CD4-positive, CD25-positive, alpha-beta regulatory T cell (primary cell): ENCODE measurements around the gene NPEPPS. TPM values are rescaled to one million over a fixed set of nuclear protein-coding genes. Genes with fewer than 3 reads are reported as not detected.

Source experiments
- ATAC-seq, 2 donors: fragments of 150-1000 bp; cut with Tn5 transposase; one replicate each; pipeline ENCODE4 v1.10.0; 2021; ENCODE audit warnings: low read depth in 2 of 2, moderate number of reproducible peaks in 2 of 2, moderate library complexity in 1 of 2
- DNase-seq, 3 donors: peaks; one replicate each; pipeline versions ENCODE4 v3.0.0 to v3.0.0-alpha.2; 2012 to 2022; ENCODE audit warnings: mixed read lengths in 1 of 3
- H3K27ac ChIP-seq: one replicate; pipeline ENCODE4 v1.7.0; 2013; ENCODE audit warnings: mild to moderate bottlenecking, low read length; ENCODE audit not compliant: insufficient read depth, poor library complexity, severe bottlenecking
- H3K27me3 ChIP-seq: one replicate; pipeline ENCODE4 v1.7.0; 2013; ENCODE audit warnings: low read length; ENCODE audit not compliant: control insufficient read depth, insufficient read depth
- H3K36me3 ChIP-seq: one replicate; pipeline ENCODE4 v1.7.0; 2013; ENCODE audit warnings: mild to moderate bottlenecking, low read length, moderate library complexity; ENCODE audit not compliant: control insufficient read depth, insufficient read depth
- H3K4me1 ChIP-seq: 2 replicates; pipeline ENCODE4 v1.7.0; 2013; ENCODE audit warnings: mild to moderate bottlenecking, low read length; ENCODE audit not compliant: insufficient read depth, control insufficient read depth, poor library complexity, severe bottlenecking
- H3K4me3 ChIP-seq: one replicate; pipeline ENCODE4 v1.7.0; 2013; ENCODE audit warnings: low read depth, mild to moderate bottlenecking, low read length, moderate library complexity
- H3K9me3 ChIP-seq, 2 experiments: 1 replicate in 1 of 2; 2 replicates in 1 of 2; pipeline ENCODE4 v1.7.0; 2013; ENCODE audit warnings: low read length in 2 of 2, mild to moderate bottlenecking in 1 of 2, moderate library complexity in 1 of 2; ENCODE audit not compliant: control insufficient read depth in 2 of 2
- H3K27ac Mint-ChIP-seq, 3 donors: one replicate each; pipeline ENCODE4 v1.8.0; 2020 to 2022; ENCODE audit warnings: mild to moderate bottlenecking in 3 of 3, mixed read lengths in 3 of 3, moderate library complexity in 2 of 3
- H3K27me3 Mint-ChIP-seq: one replicate; pipeline ENCODE4 v1.8.0; 2022; ENCODE audit warnings: mild to moderate bottlenecking, mixed read lengths
- H3K36me3 Mint-ChIP-seq: one replicate; pipeline ENCODE4 v1.8.0; 2020; ENCODE audit warnings: mixed read lengths
- H3K4me1 Mint-ChIP-seq, 4 donors: one replicate each; pipeline ENCODE4 v1.8.0; 2020 to 2022; ENCODE audit warnings: mixed read lengths in 4 of 4, mild to moderate bottlenecking in 1 of 4
- H3K4me3 Mint-ChIP-seq, 4 donors: one replicate each; pipeline ENCODE4 v1.8.0; 2020 to 2022; ENCODE audit warnings: mild to moderate bottlenecking in 4 of 4, mixed read lengths in 4 of 4, moderate library complexity in 3 of 4
- H3K9me3 Mint-ChIP-seq, 7 donors: one replicate each; pipeline ENCODE4 v1.8.0; 2020 to 2022; ENCODE audit warnings: mixed read lengths in 7 of 7, mild to moderate bottlenecking in 3 of 7, moderate library complexity in 2 of 7
- polyA plus RNA-seq, 4 donors: library from polyadenylated mRNA; unstranded; fragments of 300-500 nt; fragmentation: Illumina TruSeq; gene quantifications; one replicate each; pipeline ENCODE4 v1.2.3, GENCODE V29; 2021
- total RNA-seq: library from RNA; stranded (reverse); gene quantifications from one replicate; pipeline ENCODE4 v1.2.3, GENCODE V29; 2022

The NPEPPS gene
- total and polyA plus RNA-seq, 5 donors from 2014 or later, result 40.6 to 118 (median 42.1) TPM

- peaks cover 54% of the 10 kb centered on the region for H3K4me1 ChIP-seq
- peak in 1 of 3 donors; percentile 82 for DNase-seq
- H3K9me3 ChIP-seq, result no peaks in the 10 kb centered on the region
- ATAC-seq, result no peak
- Mint-ChIP-seq H3K27ac (peak overlapping the region; percentile 96 to 98 (median 97)), H3K9me3 (no peaks in the 10 kb centered on the region), H3K36me3 (peaks cover 21% of the 10 kb centered on the region), H3K4me3 (peak overlapping the region; percentile 97 to 100 (median 99)), H3K4me1 (peaks cover 27 to 66% (median 46%) of the 10 kb centered on the region in 4 donors), H3K27me3 (peaks cover 11% of the 10 kb centered on the region)
- H3K27me3 ChIP-seq, result no peaks in the 10 kb centered on the region
- H3K36me3 ChIP-seq, result peaks cover 27% of the 10 kb centered on the region
- H3K27ac ChIP-seq, result peak overlapping the region; percentile 84
- H3K4me3 ChIP-seq, result no peak overlapping the region
Observed at GRCh38 chr17:47649972-47650524, 119.1 kb downstream of the NPEPPS start.

DNA sequence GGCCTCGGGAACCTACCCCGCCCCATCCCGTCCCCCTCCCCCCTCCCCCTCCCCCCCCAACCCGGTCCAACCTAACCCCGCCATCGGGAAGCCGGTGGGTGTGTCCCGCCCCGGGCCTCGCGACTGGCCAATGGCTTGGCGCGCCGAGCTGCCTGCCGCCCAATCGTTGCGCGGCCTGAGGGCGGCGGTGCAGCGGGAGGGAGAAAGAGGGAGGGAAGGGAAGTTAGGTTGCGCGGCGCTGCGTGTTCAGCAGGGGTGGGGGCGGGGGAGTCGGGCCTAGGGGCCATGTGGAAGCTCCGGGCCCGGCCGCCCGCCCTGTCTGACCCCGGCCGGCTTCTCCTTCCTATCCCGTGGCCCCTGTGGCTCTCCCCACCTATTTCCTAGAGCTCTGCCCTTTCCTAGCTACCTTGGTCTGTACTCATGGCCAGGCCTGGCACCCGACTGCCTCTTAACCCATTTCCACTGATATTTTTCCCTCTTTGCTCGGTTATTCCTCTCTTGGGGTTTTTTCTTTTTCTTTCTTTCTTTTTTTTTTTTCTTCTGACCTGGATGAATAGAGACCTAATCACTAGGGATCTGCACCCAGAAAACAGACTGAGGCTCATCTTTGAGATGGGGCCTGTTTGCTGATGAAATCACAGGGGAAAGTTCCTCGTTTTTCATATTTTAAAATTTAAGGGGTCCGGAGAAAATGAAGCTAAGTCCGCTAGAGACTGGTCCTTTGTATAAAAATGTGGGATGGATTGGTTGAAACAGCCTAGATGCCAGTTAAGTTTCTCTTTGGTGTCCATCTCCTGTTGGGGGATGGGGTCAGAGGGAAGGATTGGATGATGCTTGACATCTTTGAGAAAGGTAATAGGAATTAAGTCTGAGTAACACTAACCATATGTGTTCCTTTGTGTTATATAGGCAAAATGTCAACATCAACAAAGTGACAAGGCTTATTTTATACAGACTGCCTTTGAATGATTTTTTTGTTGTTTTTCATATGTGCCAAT, 119.9 kb downstream of the NPEPPS start:
- no peaks in the 10 kb centered on the region for H3K9me3 ChIP-seq
- Mint-ChIP-seq H3K4me1 (peaks cover 30 to 74% (median 53%) of the 10 kb centered on the region in 4 donors), H3K27me3 (peaks cover 11% of the 10 kb centered on the region), H3K4me3 (peak overlapping the region; percentile 85 to 99 (median 92)), H3K27ac (peak overlapping the region; percentile 84 to 89 (median 88)), H3K9me3 (no peaks in the 10 kb centered on the region), H3K36me3 (peaks cover 28% of the 10 kb centered on the region)
- H3K4me1 ChIP-seq, result peaks cover 54% of the 10 kb centered on the region
- no peaks in the 10 kb centered on the region for H3K27me3 ChIP-seq
- ATAC-seq, result peak; percentile 58
- H3K36me3 ChIP-seq, result peaks cover 35% of the 10 kb centered on the region
- H3K4me3 ChIP-seq, result peak overlapping the region; percentile 65
- DNase-seq, result peak; percentile 85 to 96 (median 85)
- H3K27ac ChIP-seq, result peak overlapping the region; percentile 84

GRCh38 chr17:47651704-47652103, 120.8 kb downstream of the NPEPPS start:
- H3K27me3 Mint-ChIP-seq, result peaks cover 11% of the 10 kb centered on the region
- Histone ChIP-seq H3K4me1 (peaks cover 54% of the 10 kb centered on the region), H3K9me3 (no peaks in the 10 kb centered on the region), H3K4me3 (peak overlapping the region; percentile 65), H3K27ac (peak overlapping the region; percentile 75), H3K27me3 (no peaks in the 10 kb centered on the region), H3K36me3 (peaks cover 43% of the 10 kb centered on the region)
- DNase-seq, result no peak
- no peaks in the 10 kb centered on the region for H3K9me3 Mint-ChIP-seq
- H3K4me3 Mint-ChIP-seq, result peak overlapping the region; percentile 24 to 99 (median 88)
- H3K36me3 Mint-ChIP-seq, result peaks cover 29% of the 10 kb centered on the region
- no peak for ATAC-seq
- peaks cover 30 to 75% (median 56%) of the 10 kb centered on the region in 4 donors for H3K4me1 Mint-ChIP-seq
- peak overlapping the region; percentile 42 to 89 (median 69) for H3K27ac Mint-ChIP-seq

GRCh38 chr17:47652570-47652969, 121.7 kb downstream of the NPEPPS start:
- Mint-ChIP-seq H3K9me3 (no peaks in the 10 kb centered on the region), H3K27me3 (peaks cover 11% of the 10 kb centered on the region), H3K4me3 (peak overlapping the region; percentile 46 to 99 (median 64)), H3K4me1 (peaks cover 32 to 77% (median 58%) of the 10 kb centered on the region in 4 donors), H3K36me3 (peaks cover 35% of the 10 kb centered on the region), H3K27ac (peak overlapping the region; percentile 33 to 89 (median 69))
- no peak overlapping the region for H3K4me3 ChIP-seq
- peak overlapping the region; percentile 24 for H3K27ac ChIP-seq
- H3K27me3 ChIP-seq, result no peaks in the 10 kb centered on the region
- no peak for DNase-seq
- H3K4me1 ChIP-seq, result peaks cover 53% of the 10 kb centered on the region
- ATAC-seq, result no peak
- no peaks in the 10 kb centered on the region for H3K9me3 ChIP-seq
- peaks cover 51% of the 10 kb centered on the region for H3K36me3 ChIP-seq

GRCh38 chr17:47653442-47653841, 122.5 kb downstream of the NPEPPS start:
- DNase-seq (no peak), ATAC-seq (no peak)
- Mint-ChIP-seq H3K27ac (peak overlapping the region; percentile 23 to 60 (median 46)), H3K27me3 (peaks cover 9% of the 10 kb centered on the region), H3K36me3 (peaks cover 40% of the 10 kb centered on the region), H3K4me1 (peaks cover 33 to 75% (median 58%) of the 10 kb centered on the region in 4 donors), H3K4me3 (peak overlapping the region; percentile 5 to 99 (median 38)), H3K9me3 (no peaks in the 10 kb centered on the region)
- Histone ChIP-seq H3K4me3 (no peak overlapping the region), H3K4me1 (peaks cover 45% of the 10 kb centered on the region), H3K36me3 (peaks cover 59% of the 10 kb centered on the region), H3K9me3 (no peaks in the 10 kb centered on the region), H3K27ac (no peak overlapping the region), H3K27me3 (no peaks in the 10 kb centered on the region)

DNA sequence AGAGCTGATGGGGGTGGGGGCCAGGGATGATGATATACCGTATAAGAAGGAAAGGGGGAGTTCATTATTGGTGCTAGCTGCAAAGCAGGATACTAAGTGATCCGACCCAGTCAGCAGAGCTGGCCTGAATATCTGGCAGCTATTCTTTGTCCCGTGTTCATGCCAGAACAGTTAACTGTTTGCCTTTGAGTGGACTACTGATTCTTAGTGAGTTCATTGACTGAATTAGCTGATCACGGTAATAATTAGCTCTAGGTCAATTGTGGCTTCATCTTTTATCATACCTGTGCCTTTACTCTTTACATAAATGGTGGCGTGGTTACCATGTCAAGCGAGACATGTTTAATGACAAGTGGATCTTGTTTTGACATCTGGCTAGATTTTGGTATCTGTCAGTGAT, 124.1 kb downstream of the NPEPPS start:
- no peaks in the 10 kb centered on the region for H3K9me3 ChIP-seq
- H3K27ac ChIP-seq, result no peak overlapping the region
- H3K27me3 ChIP-seq, result no peaks in the 10 kb centered on the region
- Mint-ChIP-seq H3K36me3 (peaks cover 44% of the 10 kb centered on the region), H3K4me3 (peak overlapping the region in 2 of 4 donors; percentile 17 to 99), H3K9me3 (no peaks in the 10 kb centered on the region), H3K27ac (peak overlapping the region in 2 of 3 donors; percentile 51 to 68), H3K27me3 (peaks cover 5% of the 10 kb centered on the region), H3K4me1 (peaks cover 34 to 77% (median 62%) of the 10 kb centered on the region in 4 donors)
- no peak for ATAC-seq
- peaks cover 45% of the 10 kb centered on the region for H3K4me1 ChIP-seq
- peaks cover 64% of the 10 kb centered on the region for H3K36me3 ChIP-seq
- DNase-seq, result no peak
- peak overlapping the region; percentile 54 for H3K4me3 ChIP-seq

GRCh38 chr17:47660064-47660492, 129.2 kb downstream of the NPEPPS start:
- Histone ChIP-seq H3K27me3 (no peaks in the 10 kb centered on the region), H3K4me3 (peak overlapping the region; percentile 93), H3K27ac (peak overlapping the region; percentile 93), H3K9me3 (no peaks in the 10 kb centered on the region), H3K4me1 (peaks cover 25% of the 10 kb centered on the region), H3K36me3 (peaks cover 76% of the 10 kb centered on the region)
- H3K9me3 Mint-ChIP-seq, result no peaks in the 10 kb centered on the region
- DNase-seq (peak in 2 of 3 donors; percentile 72 to 88), ATAC-seq (peak; percentile 85 to 89)
- H3K4me3 Mint-ChIP-seq, result peak overlapping the region; percentile 72 to 92 (median 84)
- H3K36me3 Mint-ChIP-seq, result peaks cover 36% of the 10 kb centered on the region
- peaks cover 25 to 61% (median 41%) of the 10 kb centered on the region in 4 donors for H3K4me1 Mint-ChIP-seq
- peak overlapping the region; percentile 89 to 96 (median 91) for H3K27ac Mint-ChIP-seq
- H3K27me3 Mint-ChIP-seq, result no peaks in the 10 kb centered on the region
